BE2C (cell line): ENCODE results near the gene TLX2.

Experiments used
- DNase-seq: peaks from one replicate; pipeline ENCODE4 v3.0.0-alpha.2; 2020
- H3K27me3 ChIP-seq: fragments of 250-450 bp; sonication (Bioruptor Pico); 2 replicates; pipeline ENCODE4 v1.5.1; 2020; ENCODE audit warnings: mild to moderate bottlenecking
- H3K36me3 ChIP-seq: fragments of 250-450 bp; sonication (Bioruptor Pico); 2 replicates; pipeline ENCODE4 v1.5.1; 2020; ENCODE audit warnings: mild to moderate bottlenecking
- H3K4me1 ChIP-seq: fragments of 250-450 bp; sonication (Bioruptor Pico); 2 replicates; pipeline ENCODE4 v1.5.1; 2020
- H3K4me3 ChIP-seq: 2 replicates; pipeline ENCODE4 v1.5.1; 2011; ENCODE audit warnings: low read depth, low read length
- H3K9me3 ChIP-seq: fragments of 250-450 bp; sonication (Bioruptor Pico); 2 replicates; pipeline ENCODE4 v1.5.1; 2020
- CTCF ChIP-seq: IDR thresholded peaks from 2 replicates; pipeline ENCODE4 v1.5.1; 2012; ENCODE audit warnings: mild to moderate bottlenecking, low read depth, low read length

Gene TLX2

DNA sequence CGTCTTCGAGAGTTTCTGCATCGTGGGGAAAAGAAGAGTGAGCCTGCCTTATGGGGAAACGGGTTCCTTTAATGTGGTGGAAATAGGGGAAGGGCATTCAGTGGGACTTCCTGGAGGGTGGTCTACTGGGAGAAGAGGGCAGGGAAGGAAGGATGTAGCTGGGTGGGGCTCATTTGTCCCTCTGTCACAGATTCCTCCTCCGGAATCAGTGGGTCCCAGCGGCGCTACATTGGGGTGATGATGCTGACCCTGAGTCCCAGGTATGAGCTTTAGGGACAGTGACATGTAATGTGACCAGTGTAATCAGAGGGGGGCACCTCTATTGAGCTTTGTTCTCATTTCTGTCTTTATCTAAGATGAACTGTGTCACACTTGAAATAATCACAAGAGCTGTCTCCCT lies 17.4 kb downstream of the TLX2 start:
- H3K4me3 ChIP-seq, result no peak overlapping the region; the same call in 1 of the 2 replicates
- no peaks in the 10 kb centered on the region for H3K4me1 ChIP-seq
- DNase-seq, result no peak
- H3K9me3 ChIP-seq, result no peaks in the 10 kb centered on the region
- no peaks in the 10 kb centered on the region for H3K27me3 ChIP-seq
- peaks cover 16% of the 10 kb centered on the region for H3K36me3 ChIP-seq
- no peak for TF ChIP-seq CTCF

DNA sequence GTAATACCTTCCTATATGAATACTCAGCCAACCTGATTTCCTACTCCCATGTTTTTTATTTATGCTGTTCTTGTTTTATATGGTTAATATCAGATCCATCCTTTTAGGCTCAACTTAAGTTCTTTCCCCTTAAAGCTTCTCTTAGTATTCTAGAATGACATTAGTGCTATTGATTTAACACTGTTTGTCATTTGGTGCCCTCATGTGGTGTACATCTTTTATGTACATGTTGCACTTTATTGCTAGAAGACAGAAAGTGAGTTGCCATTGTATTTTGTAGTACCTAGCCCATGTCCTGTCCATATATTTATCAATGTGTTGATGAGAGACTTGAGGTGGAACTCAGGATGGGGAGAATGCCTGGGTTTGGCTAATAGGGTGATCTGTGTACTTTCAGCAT lies 18.0 kb downstream of the TLX2 start:
- Histone ChIP-seq H3K4me3 (no peak overlapping the region), H3K36me3 (peaks cover 11% of the 10 kb centered on the region), H3K4me1 (no peaks in the 10 kb centered on the region), H3K9me3 (no peaks in the 10 kb centered on the region), H3K27me3 (no peaks in the 10 kb centered on the region)
- DNase-seq, result no peak
- TF ChIP-seq CTCF, result peak; percentile 33; the same call in 1 of the 2 replicates

GRCh38 chr2:74533464-74533863 lies 19.2 kb downstream of the TLX2 start:
- no peak for DNase-seq
- Histone ChIP-seq H3K27me3 (no peaks in the 10 kb centered on the region), H3K9me3 (no peaks in the 10 kb centered on the region), H3K4me3 (no peak overlapping the region), H3K4me1 (no peaks in the 10 kb centered on the region), H3K36me3 (peaks cover 5% of the 10 kb centered on the region; the same call in 1 of the 2 replicates)
- TF ChIP-seq CTCF, result no peak

GRCh38 chr2:74534411-74534810 lies 20.2 kb downstream of the TLX2 start:
- H3K9me3 ChIP-seq, result no peaks in the 10 kb centered on the region
- no peak for DNase-seq
- peaks cover 5% of the 10 kb centered on the region; the same call in 1 of the 2 replicates for H3K36me3 ChIP-seq
- H3K4me3 ChIP-seq, result no peak overlapping the region
- H3K27me3 ChIP-seq, result no peaks in the 10 kb centered on the region
- no peak for TF ChIP-seq CTCF
- H3K4me1 ChIP-seq, result no peaks in the 10 kb centered on the region

DNA sequence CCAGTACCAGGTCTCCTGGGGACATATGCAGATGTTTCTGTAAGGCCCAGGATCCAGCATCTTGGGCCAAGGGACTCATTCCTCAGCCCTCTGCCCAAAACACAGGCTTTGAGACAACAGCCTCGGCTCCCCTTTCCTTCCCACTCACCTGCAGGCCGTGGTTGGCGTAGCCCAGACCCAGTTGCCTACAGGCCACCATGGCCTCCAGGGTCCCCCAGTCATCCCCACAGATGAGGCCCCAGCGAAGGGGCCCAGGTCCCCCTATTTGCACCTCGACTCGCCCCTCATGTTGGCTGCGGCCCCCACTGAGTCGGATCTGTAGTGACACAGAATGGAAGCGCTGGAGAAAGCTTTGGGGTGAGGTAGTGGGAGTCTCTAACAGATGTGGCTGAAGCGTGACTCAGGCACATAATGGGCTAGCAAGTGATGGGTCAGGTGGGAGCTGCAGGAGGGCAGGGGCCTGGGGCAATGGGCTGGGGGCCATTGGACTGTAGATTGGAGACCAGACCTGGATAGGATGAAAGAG lies 21.3 kb downstream of the TLX2 start:
- H3K4me1 ChIP-seq, result no peaks in the 10 kb centered on the region
- TF ChIP-seq CTCF, result no peak
- H3K36me3 ChIP-seq, result peaks cover 5% of the 10 kb centered on the region; the same call in 1 of the 2 replicates
- no peaks in the 10 kb centered on the region for H3K9me3 ChIP-seq
- H3K27me3 ChIP-seq, result no peaks in the 10 kb centered on the region
- DNase-seq, result no peak
- no peak overlapping the region for H3K4me3 ChIP-seq

- DNase-seq, result no peak
- Histone ChIP-seq H3K9me3 (no peaks in the 10 kb centered on the region), H3K36me3 (peaks cover 5% of the 10 kb centered on the region; the same call in 1 of the 2 replicates), H3K27me3 (no peaks in the 10 kb centered on the region), H3K4me3 (no peak overlapping the region), H3K4me1 (no peaks in the 10 kb centered on the region)
- no peak for TF ChIP-seq CTCF
These were observed 22.1 kb downstream of the TLX2 start for GRCh38 chr2:74536166-74536950.
